GM23338 (cell line): Measurements from ENCODE around the gene CDHR2. TPM values are rescaled to one million over a fixed set of nuclear protein-coding genes. Genes with fewer than 3 reads are reported as not detected.

ENCODE experiments used
- ATAC-seq: fragments of 200-7000 bp; cut with Tn5 transposase; 3 replicates; pipeline ENCODE4 v1.9.1; 2020
- DNase-seq: peaks from one replicate; pipeline ENCODE4 v3.0.0-alpha.2; 2015; ENCODE audit warnings: low spot score
- H2AFZ ChIP-seq: fragments of 200-600 bp; sonication (generic); 2 replicates; pipeline ENCODE4 v1.8.0; 2016; ENCODE audit warnings: antibody characterized with exemption, mild to moderate bottlenecking, moderate library complexity
- H3F3A ChIP-seq: fragments of 200-600 bp; sonication (generic); replicated peaks from 2 replicates; pipeline ENCODE4 v1.8.0; 2017; ENCODE audit warnings: antibody characterized with exemption, mixed run types, low read depth
- H3K27ac ChIP-seq: fragments of 200-600 bp; sonication (generic); 2 replicates; pipeline ENCODE4 v1.6.1; 2016; ENCODE audit warnings: low read depth
- H3K27me3 ChIP-seq: fragments of 200-600 bp; sonication (generic); 2 replicates; pipeline ENCODE4 v1.8.0; 2016; ENCODE audit warnings: mild to moderate bottlenecking, mixed run types, moderate library complexity; ENCODE audit not compliant: insufficient read depth
- H3K36me3 ChIP-seq: fragments of 200-600 bp; sonication (generic); 2 replicates; pipeline ENCODE4 v1.8.0; 2016; ENCODE audit warnings: mild to moderate bottlenecking; ENCODE audit not compliant: insufficient read depth
- H3K4me1 ChIP-seq: fragments of 200-600 bp; sonication (generic); 2 replicates; pipeline ENCODE4 v1.8.0; 2016; ENCODE audit warnings: mild to moderate bottlenecking, moderate library complexity; ENCODE audit not compliant: insufficient read depth
- H3K4me2 ChIP-seq: fragments of 200-600 bp; sonication (generic); 2 replicates; pipeline ENCODE4 v1.7.1; 2017; ENCODE audit warnings: mixed run types
- H3K4me3 ChIP-seq: fragments of 200-600 bp; sonication (generic); 2 replicates; pipeline ENCODE4 v1.6.1; 2016; ENCODE audit warnings: mixed run types
- H3K79me2 ChIP-seq: fragments of 200-600 bp; sonication (generic); replicated peaks from 2 replicates; pipeline ENCODE4 v1.8.0; 2017; ENCODE audit warnings: mild to moderate bottlenecking; ENCODE audit not compliant: insufficient read depth
- H3K9me2 ChIP-seq: fragments of 200-600 bp; sonication (generic); 2 replicates; pipeline ENCODE4 v1.8.0; 2017; ENCODE audit not compliant: insufficient read depth
- H4K20me1 ChIP-seq: fragments of 200-600 bp; sonication (generic); replicated peaks from 2 replicates; pipeline ENCODE4 v1.8.0; 2017; ENCODE audit warnings: mild to moderate bottlenecking; ENCODE audit not compliant: insufficient read depth
- H3K27ac Mint-ChIP-seq: 2 replicates; pipeline ENCODE4 v1.8.0; 2020; ENCODE audit warnings: inconsistent platforms, mild to moderate bottlenecking, moderate library complexity, mixed read lengths
- H3K27me3 Mint-ChIP-seq: 3 replicates; pipeline ENCODE4 v1.8.0; 2022; ENCODE audit warnings: low read depth, mild to moderate bottlenecking, moderate library complexity, mixed read lengths, inconsistent platforms; ENCODE audit not compliant: insufficient read depth, poor library complexity
- H3K36me3 Mint-ChIP-seq: 3 replicates; pipeline ENCODE4 v1.8.0; 2021; ENCODE audit warnings: low read depth, mild to moderate bottlenecking, inconsistent platforms, moderate library complexity, mixed read lengths
- H3K4me1 Mint-ChIP-seq: 3 replicates; pipeline ENCODE4 v1.8.0; 2020; ENCODE audit warnings: mild to moderate bottlenecking, inconsistent platforms, mixed read lengths
- H3K4me3 Mint-ChIP-seq: 3 replicates; pipeline ENCODE4 v1.8.0; 2021; ENCODE audit warnings: moderate library complexity, mild to moderate bottlenecking, inconsistent platforms, mixed read lengths
- H3K9me3 Mint-ChIP-seq: 3 replicates; pipeline ENCODE4 v1.8.0; 2020; ENCODE audit warnings: moderate library complexity, mild to moderate bottlenecking, inconsistent platforms, mixed read lengths
- CTCF ChIP-seq, 2 experiments: fragments of 200-600 bp in 1 of 2; sonication (generic) in 1 of 2; conservative IDR thresholded peaks; 2 replicates each; pipeline versions ENCODE4 v1.5.1 to v1.6.1; 2016 to 2017; ENCODE audit warnings: antibody characterized with exemption in 2 of 2, low read depth in 2 of 2, mild to moderate bottlenecking in 2 of 2, moderate library complexity in 1 of 2
- EZH2phosphoT487 ChIP-seq: fragments of 200-600 bp; sonication (generic); IDR thresholded peaks from one replicate; pipeline ENCODE4 v1.8.1; 2018; ENCODE audit warnings: antibody characterized with exemption; ENCODE audit not compliant: unreplicated experiment
- NANOG ChIP-seq: IDR thresholded peaks from 2 replicates; pipeline ENCODE4 v1.6.1; 2016; ENCODE audit warnings: antibody characterized with exemption, borderline replicate concordance
- STAT1 ChIP-seq: IDR thresholded peaks from one replicate; pipeline ENCODE4 v1.6.1; 2016; ENCODE audit warnings: antibody characterized with exemption; ENCODE audit not compliant: unreplicated experiment
- ZNF114 ChIP-seq: fragments of 250-450 bp; sonication (Bioruptor Pico); IDR thresholded peaks from 2 replicates; pipeline ENCODE4 v1.5.0; 2020; ENCODE audit warnings: mild to moderate bottlenecking, moderate library complexity
- ZNF331 ChIP-seq: fragments of 250-450 bp; sonication (Bioruptor Pico); IDR thresholded peaks from 2 replicates; pipeline ENCODE4 v1.5.0; 2020; ENCODE audit warnings: low read depth, mild to moderate bottlenecking, moderate library complexity
- ZNF462 ChIP-seq: fragments of 250-450 bp; sonication (Bioruptor Pico); IDR thresholded peaks from 2 replicates; pipeline ENCODE4 v1.5.0; 2020; ENCODE audit warnings: mild to moderate bottlenecking, moderate library complexity
- polyA plus RNA-seq: library from polyadenylated mRNA; unstranded; fragments of >200 nt; fragmentation: Nextera tagmentation; extraction: Ambion mirVana; gene quantifications from 2 replicates; pipeline ENCODE4 v1.2.1, GENCODE V29; 2016
- total RNA-seq: library from RNA; depleted of rRNA; stranded (reverse); fragments of >200 nt; shearing (Covaris generic); gene quantifications from 2 replicates; pipeline ENCODE4 v1.2.3, GENCODE V29; 2014

Gene CDHR2
- total and polyA plus RNA-seq, 2 experiments from 2014 or later: not detected

GRCh38 chr5:176547802-176548201, 1.3 kb upstream of the CDHR2 start:
- Histone ChIP-seq H3K4me2 (no peak overlapping the region), H4K20me1 (no peaks in the 10 kb centered on the region), H3K36me3 (no peaks in the 10 kb centered on the region), H3K27me3 (no peaks in the 10 kb centered on the region), H3F3A (peaks cover 3% of the 10 kb centered on the region; the same call in 1 of the 2 replicates), H3K27ac (no peak overlapping the region), H3K9me2 (no peaks in the 10 kb centered on the region), H2AFZ (no peak overlapping the region), H3K4me3 (no peak overlapping the region), H3K4me1 (peaks cover 11% of the 10 kb centered on the region), H3K79me2 (peaks cover 5% of the 10 kb centered on the region; the same call in 1 of the 2 replicates)
- TF ChIP-seq CTCF (conservative IDR thresholded peaks at IDR 0.05; ENCODE audit: low read depth in 2 of 2) (no peak), STAT1 (no peak), ZNF331 (CRISPR knock-in tag) (no peak), NANOG (no peak), ZNF114 (CRISPR knock-in tag) (no peak), ZNF462 (CRISPR knock-in tag) (no peak), EZH2phosphoT487 (no peak)
- DNase-seq (no peak), ATAC-seq (no peak)
- no peak overlapping the region for H3K4me3 Mint-ChIP-seq
- no peaks in the 10 kb centered on the region for H3K9me3 Mint-ChIP-seq
- no peak overlapping the region for H3K27ac Mint-ChIP-seq
- peaks cover 13% of the 10 kb centered on the region for H3K4me1 Mint-ChIP-seq
- H3K36me3 Mint-ChIP-seq: no peaks in the 10 kb centered on the region
- H3K27me3 Mint-ChIP-seq: peaks cover 15% of the 10 kb centered on the region
